ENCODE measurements around the gene RGMA. TPM values are rescaled to one million over a fixed set of nuclear protein-coding genes. Genes with fewer than 3 reads are reported as not detected.

RGMA gene
- total RNA-seq, 4 donors from 2014 or later = 5.4 to 14.5 (median 11.0) TPM

- TF ChIP-seq CTCF (IDR thresholded peaks at IDR 0.05; ENCODE audit: low read depth) = no peak
Observed at GRCh38 chr15:93072011-93072410, 17.0 kb downstream of the RGMA start.

DNA sequence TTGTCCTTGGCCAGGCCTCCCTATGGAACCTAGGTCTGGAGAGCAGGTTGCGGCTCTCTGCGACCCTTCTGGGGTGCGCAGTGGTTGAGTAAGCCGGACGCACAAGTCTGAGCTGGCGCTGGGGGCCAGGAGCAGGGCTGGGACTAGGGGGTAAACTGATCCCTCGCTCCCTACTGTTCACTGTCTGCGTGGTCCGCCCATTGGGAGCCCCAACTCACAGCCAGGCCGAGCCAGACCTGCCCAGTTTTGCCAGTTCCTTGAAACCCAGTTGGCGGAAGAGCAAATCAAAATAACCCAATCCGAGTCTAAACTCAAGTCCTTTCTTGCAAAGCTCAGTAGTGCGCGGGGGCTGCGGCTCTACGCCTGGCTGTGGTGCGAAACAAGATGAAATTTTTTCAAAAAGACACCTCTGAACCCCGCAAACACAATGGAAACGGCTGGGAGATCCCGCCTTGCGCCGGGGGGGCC, 17.5 kb downstream of the RGMA start:
- no peak for TF ChIP-seq CTCF (IDR thresholded peaks at IDR 0.05; ENCODE audit: low read depth)

DNA sequence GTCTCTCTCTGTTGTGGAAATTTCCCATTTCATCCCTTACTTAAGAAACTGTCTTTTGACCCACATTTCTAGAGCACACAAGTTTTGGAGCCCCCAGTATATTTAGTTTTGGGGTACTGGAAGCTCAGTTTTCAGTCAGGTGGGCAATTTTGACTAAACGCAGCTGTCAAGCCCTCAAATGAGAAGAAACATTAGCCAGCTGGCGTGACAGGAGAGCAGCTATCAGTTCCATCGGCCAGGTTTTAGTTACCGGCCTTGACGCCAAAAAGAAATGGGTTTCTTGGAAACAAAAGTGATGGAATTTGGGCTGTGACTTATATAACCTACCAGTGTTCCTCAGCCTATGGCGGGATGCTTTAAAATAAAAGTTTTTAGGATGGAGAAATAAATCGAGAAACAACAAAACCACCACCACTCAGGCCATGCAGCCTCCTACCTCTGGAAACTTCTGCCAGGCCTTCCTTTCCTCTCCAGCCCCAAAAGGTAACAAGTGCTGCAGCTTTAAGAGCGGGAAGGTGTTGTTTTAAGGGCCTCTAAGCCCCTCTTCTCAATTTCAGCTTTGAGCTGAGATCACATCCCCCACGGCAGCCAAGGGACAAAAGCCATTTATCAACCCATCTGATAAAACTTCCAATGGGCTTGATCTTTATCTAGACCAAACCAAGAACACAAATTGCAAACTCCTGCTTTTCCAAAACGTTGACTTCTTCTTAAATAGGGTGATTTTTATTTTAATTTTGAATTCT, 18.3 kb downstream of the RGMA start:
- no peak for TF ChIP-seq CTCF (IDR thresholded peaks at IDR 0.05; ENCODE audit: low read depth)

GRCh38 chr15:93070132-93070531, 18.9 kb downstream of the RGMA start:
- TF ChIP-seq CTCF (IDR thresholded peaks at IDR 0.05; ENCODE audit: low read depth) = no peak

- TF ChIP-seq CTCF (IDR thresholded peaks at IDR 0.05; ENCODE audit: low read depth) = no peak
Observed at GRCh38 chr15:93068581-93069199, 20.3 kb downstream of the RGMA start.

GRCh38 chr15:93067649-93068085, 21.3 kb downstream of the RGMA start:
- TF ChIP-seq CTCF (IDR thresholded peaks at IDR 0.05; ENCODE audit: low read depth) = no peak

GRCh38 chr15:93066834-93067648, 22.0 kb downstream of the RGMA start:
- no peak for TF ChIP-seq CTCF (IDR thresholded peaks at IDR 0.05; ENCODE audit: low read depth)

All from subcutaneous adipose tissue (tissue), 4 donors.